Small intestine (tissue), 7 donors: ENCODE data around the gene OSBPL3. TPM values are rescaled to one million over a fixed set of nuclear protein-coding genes. Genes with fewer than 3 reads are reported as not detected.

Experiments
- DNase-seq, 2 donors: peaks; one replicate each; pipeline versions ENCODE4 v3.0.0 to v3.0.0-alpha.2; 2013
- FAIRE-seq: peaks from 2 replicates; lab custom pipeline; 2012; peaks lifted over from hg19 to GRCh38; lab: Jason Lieb, UNC
- H3K27ac ChIP-seq, 3 donors: one replicate each; pipeline ENCODE4 v1.5.1; 2013; ENCODE audit warnings: low read length in 2 of 3, mild to moderate bottlenecking in 2 of 3, control low read depth in 1 of 3, inconsistent platforms in 1 of 3, low read depth in 1 of 3, moderate library complexity in 1 of 3
- H3K27me3 ChIP-seq, 3 donors: one replicate each; pipeline ENCODE4 v1.6.1; 2013; ENCODE audit warnings: low read length in 3 of 3, inconsistent platforms in 1 of 3; ENCODE audit not compliant: control insufficient read depth in 3 of 3, insufficient read depth in 3 of 3
- H3K36me3 ChIP-seq, 3 donors: one replicate each; pipeline ENCODE4 v1.6.1; 2013; ENCODE audit warnings: low read length in 3 of 3, inconsistent platforms in 1 of 3, low read depth in 1 of 3, mild to moderate bottlenecking in 1 of 3, moderate library complexity in 1 of 3; ENCODE audit not compliant: control insufficient read depth in 3 of 3, insufficient read depth in 2 of 3
- H3K4me1 ChIP-seq, 3 donors: one replicate each; pipeline ENCODE4 v1.6.1; 2013; ENCODE audit warnings: low read length in 2 of 3, inconsistent platforms in 1 of 3, low read depth in 1 of 3, mild to moderate bottlenecking in 1 of 3, moderate library complexity in 1 of 3; ENCODE audit not compliant: control insufficient read depth in 3 of 3, insufficient read depth in 2 of 3
- H3K4me3 ChIP-seq, 3 donors: one replicate each; pipeline ENCODE4 v1.5.1; 2013; ENCODE audit warnings: low read length in 3 of 3, control low read depth in 1 of 3, inconsistent platforms in 1 of 3, low read depth in 1 of 3, mild to moderate bottlenecking in 1 of 3, moderate library complexity in 1 of 3
- H3K9me3 ChIP-seq, 2 donors: one replicate each; pipeline ENCODE4 v1.6.1; 2013; ENCODE audit warnings: low read depth in 1 of 2, low read length in 1 of 2; ENCODE audit not compliant: control insufficient read depth in 2 of 2, insufficient read depth in 1 of 2
- WGBS, 3 donors: extraction: QIAGEN DNeasy Blood & Tissue Kit; methylation state at CpG; one replicate each; pipeline ENCODE4 v1.1.7; 2013; 5-methylcytosine and 5-hydroxymethylcytosine counted together
- polyA plus RNA-seq, 4 donors: library from polyadenylated mRNA; stranded (reverse) in 3 of 4; unstranded in 1 of 4; fragments of 200-250 nt in 3 of 4; fragments of 120-200 nt in 1 of 4; gene quantifications; one replicate each; pipeline versions ENCODE4 v1.2.1 to v1.2.3, GENCODE V29; 2013
- donor health status: healthy with polysubstance abuse.
- donor health status: control.
- donor health status: control.
- donor health status: Bipolar disorder and iron deficiency.
- donor health status: healthy.

The OSBPL3 gene
- polyA plus RNA-seq, 4 donors = 5.0 to 25.3 (median 14.7) TPM

DNA sequence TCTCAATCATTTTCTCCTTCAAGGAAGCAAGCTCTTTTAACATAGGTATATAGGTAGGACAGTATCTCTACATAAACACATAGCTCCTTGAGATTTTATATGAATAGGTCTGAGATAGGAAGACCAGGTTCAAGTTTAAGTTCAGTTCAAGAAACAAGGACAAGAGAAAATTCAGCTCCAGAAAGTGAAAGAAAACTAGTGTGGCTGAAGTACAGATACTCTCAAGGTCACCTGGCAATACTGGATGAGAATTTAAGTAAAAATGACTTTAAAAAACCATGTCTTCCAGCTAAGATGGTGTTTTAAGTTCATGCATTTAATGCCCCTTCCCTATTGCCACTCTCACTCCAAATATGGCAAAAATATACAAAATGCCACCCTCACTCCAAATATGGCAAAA lies 91.3 kb downstream of the OSBPL3 start:
- DNase-seq = no peak
- Histone ChIP-seq H3K9me3 (no peaks in the 10 kb centered on the region), H3K36me3 (peaks cover 0 to 16% (median 3%) of the 10 kb centered on the region in 3 donors), H3K27me3 (no peaks in the 10 kb centered on the region), H3K27ac (no peak overlapping the region), H3K4me1 (no peaks in the 10 kb centered on the region), H3K4me3 (no peak overlapping the region)
- FAIRE-seq = no peak

DNA sequence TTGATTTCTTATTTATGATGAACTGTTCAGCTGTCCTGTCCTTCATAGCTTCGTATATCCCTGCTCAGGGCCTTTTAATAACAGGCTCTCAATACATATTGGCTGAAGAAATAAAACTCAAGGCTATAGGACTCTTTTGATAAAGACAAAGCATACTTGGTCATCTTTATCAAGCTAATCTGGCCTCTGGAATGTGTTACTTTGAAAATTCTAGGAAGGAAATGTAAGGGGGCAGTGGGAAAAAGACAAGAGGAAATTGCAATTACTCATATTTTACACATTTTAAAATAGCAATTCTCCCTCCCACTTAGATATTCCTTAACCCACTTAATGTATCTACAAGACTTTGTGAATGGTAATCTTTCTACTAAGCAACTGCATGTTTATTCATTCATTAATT lies 94.3 kb downstream of the OSBPL3 start:
- DNase-seq (no peak), FAIRE-seq (no peak)
- H3K4me3 ChIP-seq = no peak overlapping the region
- H3K27ac ChIP-seq = no peak overlapping the region
- peaks cover 0 to 15% (median 0%) of the 10 kb centered on the region in 3 donors for H3K36me3 ChIP-seq
- no peaks in the 10 kb centered on the region for H3K9me3 ChIP-seq
- WGBS, 3 donors = 78 to 91% (median 78%) methylated on average over 1 of the region's 1 CpG
- no peaks in the 10 kb centered on the region for H3K27me3 ChIP-seq
- H3K4me1 ChIP-seq = no peaks in the 10 kb centered on the region

DNA sequence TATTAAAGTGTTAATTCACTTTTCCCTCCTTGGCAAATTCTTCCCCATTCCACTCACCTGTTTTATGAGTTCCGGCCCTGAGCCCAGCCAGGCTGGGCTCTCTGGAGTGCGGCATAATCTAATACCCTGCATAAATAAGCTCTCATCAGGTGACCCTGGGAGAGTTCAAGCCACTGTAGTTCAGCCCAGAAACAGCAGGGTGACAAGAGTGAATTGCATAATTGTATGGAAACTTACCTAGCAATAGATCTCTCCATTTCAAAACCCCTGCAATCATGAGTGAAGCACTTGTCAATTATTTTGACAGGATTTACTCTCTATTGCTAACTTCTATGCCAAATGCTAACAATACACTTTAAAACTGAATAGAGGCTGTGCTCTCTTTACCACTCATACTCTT lies 94.7 kb downstream of the OSBPL3 start:
- Histone ChIP-seq H3K27ac (no peak overlapping the region), H3K27me3 (no peaks in the 10 kb centered on the region), H3K36me3 (peaks cover 0 to 14% (median 0%) of the 10 kb centered on the region in 3 donors), H3K4me3 (no peak overlapping the region), H3K4me1 (no peaks in the 10 kb centered on the region), H3K9me3 (no peaks in the 10 kb centered on the region)
- peak in 1 of 2 donors; percentile 28 for DNase-seq
- no peak for FAIRE-seq
- 87 to 93% (median 90%) methylated on average over 2 of the region's 2 CpGs for WGBS, 3 donors

DNA sequence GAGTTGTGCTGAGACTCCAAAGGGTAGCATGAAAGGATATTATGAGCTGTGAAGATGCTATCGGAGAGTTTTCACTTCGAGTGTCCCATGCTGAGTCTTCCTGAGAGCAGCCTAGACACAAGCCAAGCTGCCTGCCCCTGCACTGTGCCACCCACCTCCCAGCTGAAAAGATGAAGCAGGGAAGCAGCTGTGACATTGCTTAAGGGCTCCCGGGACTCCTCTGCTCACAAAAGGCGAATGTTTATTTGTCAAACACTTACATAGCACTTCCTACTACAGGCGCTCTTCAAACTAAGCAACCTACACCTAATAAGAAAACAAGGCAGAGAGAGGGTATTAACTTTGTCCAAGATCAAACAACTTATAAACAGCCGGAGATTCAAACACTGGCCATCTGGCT lies 95.6 kb downstream of the OSBPL3 start:
- peaks cover 0 to 8% (median 0%) of the 10 kb centered on the region in 3 donors for H3K36me3 ChIP-seq
- H3K4me3 ChIP-seq = no peak overlapping the region
- 71 to 83% (median 80%) methylated on average over 6 of the region's 6 CpGs for WGBS, 3 donors
- H3K9me3 ChIP-seq = no peaks in the 10 kb centered on the region
- FAIRE-seq (no peak), DNase-seq (no peak)
- no peak overlapping the region for H3K27ac ChIP-seq
- no peaks in the 10 kb centered on the region for H3K27me3 ChIP-seq
- H3K4me1 ChIP-seq = no peaks in the 10 kb centered on the region

DNA sequence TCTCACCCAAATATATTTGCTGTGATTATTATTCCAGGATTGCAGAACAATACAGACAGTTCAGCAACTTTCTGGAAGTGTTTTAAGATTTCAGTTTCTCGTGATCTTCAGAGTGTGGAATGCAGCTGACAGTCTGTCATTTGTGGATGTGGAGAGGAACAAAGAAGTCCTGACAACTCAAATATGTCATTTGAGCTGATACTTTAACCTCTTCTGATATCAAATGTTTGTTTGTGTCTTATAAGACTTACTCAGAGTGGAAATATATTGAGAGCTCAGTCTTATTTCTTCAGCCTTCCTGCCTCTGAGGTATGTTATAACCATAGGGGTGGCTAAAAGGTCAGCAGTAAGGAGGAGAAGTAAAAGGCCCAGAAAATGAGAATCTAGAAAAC lies 96.4 kb downstream of the OSBPL3 start:
- Histone ChIP-seq H3K4me3 (no peak overlapping the region), H3K36me3 (peaks cover 0 to 8% (median 0%) of the 10 kb centered on the region in 3 donors), H3K4me1 (no peaks in the 10 kb centered on the region), H3K27ac (no peak overlapping the region), H3K27me3 (no peaks in the 10 kb centered on the region), H3K9me3 (no peaks in the 10 kb centered on the region)
- FAIRE-seq (no peak), DNase-seq (no peak)
- WGBS, 3 donors = 83 to 95% (median 94%) methylated on average over 1 of the region's 1 CpG

DNA sequence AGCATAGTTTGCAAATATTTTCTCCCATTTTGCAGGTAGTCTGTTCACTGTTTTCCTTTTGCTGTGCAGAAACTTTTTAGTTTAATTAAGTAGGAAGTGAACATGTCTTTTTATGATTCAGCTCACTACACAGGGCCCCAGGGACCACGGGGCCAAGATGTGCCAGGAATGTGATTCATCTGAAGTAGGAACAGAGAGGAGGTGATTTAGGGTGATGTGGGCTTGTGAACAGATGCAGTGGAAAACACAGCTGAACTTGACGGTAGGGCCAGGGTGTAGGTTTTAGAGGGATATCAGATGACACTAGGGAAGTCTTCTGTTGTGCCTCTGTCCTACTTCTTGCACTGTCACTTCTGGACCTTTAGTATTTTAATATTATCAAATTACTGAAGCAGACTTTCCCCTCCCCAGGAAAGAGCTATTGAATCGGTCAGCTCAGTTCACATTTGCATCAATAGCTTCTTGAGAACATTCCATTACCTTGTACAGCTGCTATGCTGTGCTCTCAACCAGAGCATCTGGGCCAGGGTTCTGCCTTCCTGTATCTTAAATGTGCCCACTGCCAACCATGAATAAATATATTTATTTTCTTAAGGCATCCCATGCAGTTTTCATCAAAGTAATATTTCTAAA lies 96.9 kb downstream of the OSBPL3 start:
- Histone ChIP-seq H3K36me3 (peaks cover 0 to 8% (median 0%) of the 10 kb centered on the region in 3 donors), H3K9me3 (no peaks in the 10 kb centered on the region), H3K4me1 (no peaks in the 10 kb centered on the region), H3K4me3 (no peak overlapping the region), H3K27me3 (no peaks in the 10 kb centered on the region), H3K27ac (no peak overlapping the region)
- no peak for DNase-seq
- no peak for FAIRE-seq
- 54 to 78% (median 60%) methylated on average over 3 of the region's 3 CpGs for WGBS, 3 donors

DNA sequence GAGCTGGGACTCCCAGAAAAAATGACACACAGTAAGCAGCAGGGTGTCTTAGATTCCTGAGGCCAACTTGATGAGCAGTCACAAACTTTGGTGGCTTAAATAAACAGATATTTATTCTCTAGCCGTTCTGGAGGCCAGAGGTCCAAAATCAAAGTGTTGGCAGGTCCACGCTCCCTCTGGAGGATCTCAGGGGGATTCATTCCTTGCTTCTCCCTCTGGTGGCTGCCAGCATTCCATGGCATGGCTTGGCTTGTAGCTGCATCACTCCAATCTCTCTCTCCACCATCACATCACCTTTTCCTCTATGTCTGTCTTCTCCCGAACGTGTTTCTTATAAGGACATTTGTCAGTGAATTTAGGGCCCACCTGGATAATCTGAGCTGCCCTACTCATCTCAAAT lies 98.4 kb downstream of the OSBPL3 start:
- no peak for FAIRE-seq

DNA sequence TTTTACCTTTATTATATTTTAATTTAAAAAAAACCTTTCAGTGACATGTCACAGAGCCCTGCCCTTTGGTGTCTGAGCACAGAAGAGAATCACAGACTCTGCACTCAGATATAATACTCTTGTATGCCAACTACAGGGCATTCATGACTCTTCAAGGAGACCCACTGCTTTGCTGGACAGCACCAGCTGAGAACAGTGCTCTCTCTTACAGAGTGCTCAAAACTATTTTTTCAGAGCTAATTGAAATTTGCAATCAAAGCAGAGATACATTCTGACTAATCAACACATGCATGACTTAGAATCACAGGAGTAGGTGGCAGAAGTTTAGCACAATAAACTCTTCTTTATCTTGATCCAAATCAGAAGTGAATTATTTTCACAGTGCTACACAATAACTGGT lies 99.1 kb downstream of the OSBPL3 start:
- H3K27ac ChIP-seq = no peak overlapping the region
- no peaks in the 10 kb centered on the region for H3K4me1 ChIP-seq
- no peaks in the 10 kb centered on the region for H3K27me3 ChIP-seq
- H3K4me3 ChIP-seq = no peak overlapping the region
- peaks cover 0 to 8% (median 0%) of the 10 kb centered on the region in 3 donors for H3K36me3 ChIP-seq
- FAIRE-seq = no peak
- DNase-seq = no peak
- no peaks in the 10 kb centered on the region for H3K9me3 ChIP-seq

More for the DNA sequence above, 98.4 kb downstream of the OSBPL3 start:
- 78 to 82% (median 80%) methylated on average over 4 of the region's 4 CpGs for WGBS, 3 donors
- Histone ChIP-seq H3K27me3 (no peaks in the 10 kb centered on the region), H3K9me3 (no peaks in the 10 kb centered on the region), H3K4me1 (no peaks in the 10 kb centered on the region), H3K36me3 (peaks cover 0 to 8% (median 0%) of the 10 kb centered on the region in 3 donors), H3K27ac (no peak overlapping the region), H3K4me3 (no peak overlapping the region)
- DNase-seq = no peak

DNA sequence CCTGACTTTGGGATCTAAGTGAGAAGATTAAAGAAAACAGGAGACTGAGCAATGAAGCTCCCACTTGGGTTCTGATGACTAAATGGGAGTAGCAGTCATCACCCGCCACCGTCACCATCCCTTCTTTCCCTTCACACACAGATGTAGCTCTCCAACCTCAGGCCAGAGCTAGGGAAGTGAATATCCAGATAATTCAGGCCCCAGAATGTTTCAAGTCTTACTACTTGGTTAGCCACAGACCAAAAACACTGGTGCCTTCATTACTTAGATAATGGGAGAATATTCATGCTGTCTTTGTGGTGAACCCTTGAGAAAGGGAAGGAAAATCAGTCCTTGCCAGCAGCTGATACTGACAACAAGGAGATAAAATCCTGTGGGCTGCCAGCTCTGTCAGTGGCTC lies 100.7 kb downstream of the OSBPL3 start:
- Histone ChIP-seq H3K9me3 (no peaks in the 10 kb centered on the region), H3K27me3 (no peaks in the 10 kb centered on the region), H3K4me3 (no peak overlapping the region), H3K36me3 (peaks cover 0 to 2% (median 0%) of the 10 kb centered on the region in 3 donors), H3K4me1 (no peaks in the 10 kb centered on the region), H3K27ac (no peak overlapping the region)
- WGBS, 3 donors = 92 to 100% (median 97%) methylated on average over 2 of the region's 2 CpGs
- DNase-seq = no peak
- FAIRE-seq = no peak
